Measurements from ENCODE around the gene DYNC1LI2. TPM values are rescaled to one million over a fixed set of nuclear protein-coding genes. Genes with fewer than 3 reads are reported as not detected.
"Not testable (repeated sequence)": the region's sequence is repeated elsewhere in the genome, so short reads cannot be mapped to it uniquely, and the experiment has no call there.

DYNC1LI2 gene
- polyA plus RNA-seq, 1 donor = 84.0 TPM

DNA sequence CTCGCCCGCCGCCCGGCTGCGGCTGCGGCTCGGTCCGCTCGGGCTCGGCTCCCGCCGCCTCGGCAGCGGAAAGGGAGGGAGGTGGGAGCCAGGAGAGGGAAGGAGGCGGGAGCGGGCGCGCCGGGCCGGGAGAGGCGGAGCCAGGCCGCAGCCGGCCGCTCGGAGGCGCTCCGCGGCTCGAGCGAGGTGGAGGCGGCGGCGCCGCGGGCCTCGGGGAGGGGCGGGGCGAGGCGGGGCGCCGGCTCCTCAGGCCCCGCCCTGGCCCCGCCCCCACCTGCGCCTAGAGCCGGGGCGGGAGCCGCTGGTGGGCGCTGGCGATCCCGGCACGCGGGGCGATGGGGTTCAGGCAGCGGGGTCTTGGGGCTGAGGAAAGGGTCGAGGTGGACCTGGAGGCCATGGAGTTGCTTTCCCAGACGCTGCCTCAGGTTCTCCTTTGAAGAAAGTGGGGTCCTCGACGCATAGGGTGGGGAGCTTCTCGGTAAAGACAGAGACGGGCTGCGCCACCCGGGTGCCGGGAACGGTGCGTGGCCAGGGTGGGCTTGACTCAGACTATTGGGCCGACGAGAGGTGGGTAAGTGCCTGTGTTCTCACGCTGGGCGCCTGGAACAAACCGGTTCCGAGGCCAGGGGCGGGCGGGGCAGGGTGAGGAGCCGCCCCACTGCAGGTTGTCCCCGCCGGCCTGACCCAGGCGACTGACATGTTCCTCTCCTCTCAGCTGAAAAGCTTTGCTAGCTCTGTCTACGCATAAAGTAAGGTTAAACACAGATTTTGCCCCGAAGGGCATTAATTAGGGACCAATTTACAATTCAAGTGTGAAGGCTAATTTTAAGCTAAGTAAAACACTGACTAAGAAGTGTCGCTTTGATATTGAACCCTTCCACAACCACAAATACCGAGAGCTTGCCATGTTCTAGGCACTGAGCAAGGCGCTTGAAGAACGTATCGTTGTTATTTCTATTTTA lies 54.5 kb downstream of the DYNC1LI2 start, which contains the start of gene CMTM4:
TSS of gene CMTM4 (minus strand) at position 75 of the 962 bp plus-strand sequence. CDS start 218 bp downstream, outside the sequence.
- peak; percentile 77 for DNase-seq (ENCODE audit: low read depth)

DNA sequence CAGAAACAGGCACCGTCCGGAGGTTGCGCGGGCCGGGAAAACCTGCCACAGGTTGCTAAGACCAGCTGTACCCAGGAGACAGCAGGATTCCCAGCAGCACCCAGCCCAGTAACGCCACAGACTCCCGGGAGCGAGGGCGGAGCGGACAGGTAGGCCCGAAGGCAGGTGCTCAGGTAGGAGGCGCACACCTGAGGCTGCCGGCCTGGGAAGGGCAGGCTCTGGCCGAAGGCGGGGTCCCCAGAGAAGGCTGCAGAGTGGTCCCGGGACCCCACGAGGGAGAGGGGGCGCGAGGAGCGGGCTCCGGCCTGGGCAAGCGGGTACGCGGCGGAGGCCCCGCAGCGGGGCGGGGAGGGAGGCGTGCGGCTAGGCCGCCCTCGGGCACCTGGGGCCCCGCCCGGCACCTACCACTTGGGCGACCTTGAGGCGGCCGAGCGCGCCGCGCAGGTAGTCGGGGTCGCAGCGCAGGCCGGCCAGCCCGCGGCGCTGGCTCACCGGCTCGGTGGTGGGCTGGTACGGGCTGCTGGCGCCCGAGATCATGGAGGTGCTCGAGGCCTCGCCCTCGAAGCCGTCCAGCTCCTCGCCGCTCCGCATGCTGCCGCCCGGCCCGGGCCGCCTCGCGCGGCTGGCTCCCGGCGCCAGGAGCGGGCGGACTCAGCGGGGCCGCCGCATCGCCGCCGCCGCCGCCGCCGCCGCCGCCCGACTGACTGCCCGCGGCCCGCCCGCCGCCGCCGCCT lies 55.3 kb downstream of the DYNC1LI2 start:
- no peak for DNase-seq (ENCODE audit: low read depth)

DNA sequence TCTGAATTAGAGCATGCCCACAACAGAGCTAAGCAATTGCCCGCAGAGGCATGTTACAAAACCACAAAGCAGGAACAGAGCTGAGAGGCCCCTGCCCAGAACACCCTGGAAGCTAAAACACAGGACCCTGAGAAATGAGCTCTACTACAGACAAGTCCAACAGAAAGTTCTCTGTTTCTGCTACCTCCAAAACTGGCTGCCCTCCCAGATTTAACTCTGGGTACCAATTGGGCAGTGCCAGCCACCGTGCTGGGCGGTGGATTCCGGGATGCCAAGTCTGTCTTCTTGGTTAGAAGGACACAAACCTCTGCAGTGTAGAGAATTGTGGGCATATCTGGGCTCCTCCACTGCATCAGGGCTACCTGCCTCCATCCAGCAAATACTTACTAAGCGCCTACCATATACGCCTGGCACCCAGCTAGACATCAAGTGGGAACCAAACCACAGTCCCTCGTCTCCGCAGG lies 55.9 kb downstream of the DYNC1LI2 start:
- DNase-seq (ENCODE audit: low read depth) = no peak

DNA sequence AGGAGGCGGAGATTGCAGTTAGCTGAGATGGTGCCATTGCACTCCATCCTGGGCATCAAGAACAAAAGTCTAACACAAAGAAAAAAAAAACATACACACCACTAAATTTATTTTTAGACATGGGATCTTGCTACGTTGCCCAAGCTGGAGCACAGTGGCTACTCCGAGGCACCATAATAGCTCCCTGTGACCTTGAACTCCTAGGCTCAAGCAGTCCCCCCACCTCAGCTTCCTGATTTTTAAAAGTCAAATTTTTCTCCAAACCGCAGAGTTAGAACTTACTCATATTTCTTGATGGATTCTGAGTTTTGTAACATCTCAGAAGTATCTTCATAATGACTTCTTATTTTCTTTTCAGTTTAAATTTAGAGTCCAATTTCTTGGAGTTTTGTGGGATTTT lies 58.3 kb downstream of the DYNC1LI2 start:
- DNase-seq (ENCODE audit: low read depth) = no peak

- no peak for DNase-seq (ENCODE audit: low read depth)
These were observed 59.1 kb downstream of the DYNC1LI2 start for GRCh38 chr16:66692341-66692740.

DNA sequence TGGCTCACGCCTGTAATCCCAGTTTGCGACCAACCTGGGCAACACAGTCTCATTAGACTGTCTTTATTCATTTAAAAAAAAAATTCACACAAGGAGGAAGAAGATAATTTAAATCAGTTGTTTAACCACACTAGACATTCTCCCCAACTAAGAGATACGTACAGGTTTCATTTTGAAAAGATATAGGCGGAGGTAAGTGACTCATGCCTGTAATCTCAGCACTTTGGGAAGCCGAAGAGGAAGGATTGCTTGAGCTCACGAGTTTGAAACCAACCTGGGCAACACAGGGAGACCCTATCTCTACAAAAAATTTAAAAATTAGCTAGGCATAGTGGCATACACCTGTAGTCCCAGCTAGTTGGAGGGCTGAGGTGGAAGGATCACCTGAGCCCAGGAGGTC lies 60.2 kb downstream of the DYNC1LI2 start:
- DNase-seq (ENCODE audit: low read depth) = no peak

DNA sequence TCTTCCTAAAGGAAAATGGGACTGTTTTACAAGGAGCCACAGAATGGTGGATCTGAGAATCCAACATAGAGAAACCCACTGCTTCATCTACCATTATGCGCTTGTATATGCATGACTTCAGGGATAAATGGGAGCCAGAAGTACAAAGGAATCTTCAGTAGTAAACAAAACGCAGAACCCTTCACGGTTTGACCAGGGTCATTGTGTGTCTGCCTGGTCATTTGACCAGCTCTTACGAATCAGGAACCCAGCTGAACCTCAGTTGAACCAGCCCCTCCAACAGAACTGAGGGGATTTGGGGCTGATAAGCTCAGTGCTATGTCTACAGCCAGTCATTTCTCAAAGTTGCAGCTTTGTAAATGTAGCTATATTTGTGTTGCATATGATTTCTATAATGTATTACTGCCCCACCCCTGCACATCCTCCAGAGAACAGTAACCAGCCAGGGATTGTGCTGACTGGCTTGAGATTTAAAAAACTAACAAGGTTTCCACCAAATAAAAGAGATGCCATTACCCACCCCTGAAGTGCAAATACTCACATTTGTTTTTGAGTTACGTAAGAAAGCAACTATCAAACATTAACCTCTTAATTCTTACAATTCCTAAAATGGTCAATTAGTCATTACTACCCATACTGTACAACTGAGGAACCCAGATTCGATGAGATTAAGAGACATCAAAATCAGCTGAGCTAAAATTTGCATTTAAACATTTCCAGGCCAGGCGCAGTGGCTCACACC lies 61.1 kb downstream of the DYNC1LI2 start:
- no peak for DNase-seq (ENCODE audit: low read depth)

- DNase-seq (ENCODE audit: low read depth) = no peak
These were observed 62.1 kb downstream of the DYNC1LI2 start for GRCh38 chr16:66689282-66689681.

- no peak for DNase-seq (ENCODE audit: low read depth)
These were observed 63.3 kb downstream of the DYNC1LI2 start for GRCh38 chr16:66687906-66688625.

DNA sequence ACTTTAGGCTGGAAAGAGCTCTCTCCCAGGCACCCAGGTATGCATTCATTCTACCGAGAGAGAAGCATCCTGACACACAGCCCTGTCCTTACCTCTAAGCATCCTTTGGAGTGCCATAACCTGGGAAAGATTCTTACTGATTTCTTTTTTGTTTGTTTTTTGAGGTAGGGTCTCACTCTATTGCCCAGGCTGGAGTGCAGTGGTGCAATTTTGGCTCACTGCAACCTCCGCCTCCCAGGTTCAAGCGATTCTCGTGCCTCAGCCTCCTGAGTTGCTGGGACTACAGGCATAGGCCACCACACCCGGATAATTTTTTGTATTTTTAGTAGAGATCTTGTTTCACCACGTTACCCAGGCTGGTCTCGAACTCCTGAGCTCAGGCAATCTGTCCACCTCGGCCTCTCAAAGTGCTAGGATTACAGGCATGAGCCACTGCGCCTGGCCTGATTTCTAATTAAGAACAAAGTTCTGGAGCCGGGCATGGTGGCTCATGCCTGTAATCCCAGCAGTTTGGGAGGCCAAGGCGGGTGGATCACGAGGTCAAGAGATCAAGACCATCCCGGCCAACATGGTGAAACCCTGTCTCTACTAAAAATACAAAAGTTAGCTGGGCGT lies 65.8 kb downstream of the DYNC1LI2 start:
- not testable (repeated sequence) for DNase-seq (ENCODE audit: low read depth)

- no peak for DNase-seq (ENCODE audit: low read depth)
These were observed 69.1 kb downstream of the DYNC1LI2 start for GRCh38 chr16:66682271-66682670.

DNA sequence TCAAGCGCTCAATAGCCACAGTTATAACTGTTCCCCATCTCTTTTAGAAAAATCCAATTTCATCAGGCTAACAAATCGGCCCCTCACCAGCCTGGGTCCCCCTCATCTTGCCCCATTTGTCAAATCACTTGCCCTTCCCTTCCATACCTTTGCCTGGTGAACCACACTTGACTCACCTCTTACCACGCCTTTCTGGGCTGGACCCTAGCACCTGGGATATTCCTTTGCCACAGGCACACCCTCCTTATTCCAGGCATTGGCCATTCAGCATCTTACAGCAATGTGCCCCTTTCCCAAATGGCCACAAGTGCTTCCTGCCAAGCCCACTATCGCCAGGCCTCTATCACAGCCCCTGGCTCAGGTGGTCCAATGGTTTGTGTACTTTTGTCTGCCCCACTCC lies 69.7 kb downstream of the DYNC1LI2 start:
- no peak for DNase-seq (ENCODE audit: low read depth)

DNA sequence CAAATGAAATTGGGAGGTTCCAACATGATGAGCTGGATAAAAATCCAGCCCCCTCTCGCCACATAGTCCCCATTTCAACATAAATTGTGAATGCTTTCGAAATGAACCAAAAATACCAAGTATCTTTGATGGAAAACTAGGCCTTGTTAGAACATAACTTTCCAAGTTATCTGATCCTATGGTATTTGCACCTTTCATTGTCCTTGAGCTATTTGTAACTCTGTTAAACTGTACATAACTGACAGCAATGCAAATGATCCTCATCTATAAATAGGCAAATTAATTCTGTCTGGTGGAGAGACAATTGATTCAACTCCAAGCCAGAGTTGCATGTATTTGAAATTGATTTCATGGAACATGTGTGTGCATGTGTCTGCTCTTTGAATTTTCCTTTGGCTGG lies 73.1 kb downstream of the DYNC1LI2 start:
- DNase-seq (ENCODE audit: low read depth) = no peak

DNA sequence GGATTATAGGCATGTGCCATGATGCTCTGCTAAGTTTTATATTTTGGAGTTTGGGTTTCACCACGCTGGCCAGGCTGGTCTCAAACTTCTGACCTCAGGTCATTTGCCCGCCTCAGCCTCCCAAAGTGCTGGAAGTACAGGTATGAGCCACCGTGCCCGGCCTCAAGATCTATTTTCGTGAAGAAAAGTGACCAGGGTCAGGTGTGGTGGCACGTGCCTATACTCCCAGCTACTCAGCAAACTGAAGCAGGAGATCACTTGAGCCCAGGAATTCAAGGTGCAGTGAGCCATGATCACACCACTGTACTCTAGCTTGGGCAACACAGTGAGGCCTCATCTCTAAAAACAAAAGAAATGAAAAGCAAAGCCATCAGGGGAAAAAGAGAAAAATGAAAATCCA lies 73.6 kb downstream of the DYNC1LI2 start:
- DNase-seq (ENCODE audit: low read depth) = no peak

GRCh38 chr16:66677179-66677578 lies 74.2 kb downstream of the DYNC1LI2 start:
- no peak for DNase-seq (ENCODE audit: low read depth)

GRCh38 chr16:66676599-66676998 lies 74.8 kb downstream of the DYNC1LI2 start:
- DNase-seq (ENCODE audit: low read depth) = no peak

DNA sequence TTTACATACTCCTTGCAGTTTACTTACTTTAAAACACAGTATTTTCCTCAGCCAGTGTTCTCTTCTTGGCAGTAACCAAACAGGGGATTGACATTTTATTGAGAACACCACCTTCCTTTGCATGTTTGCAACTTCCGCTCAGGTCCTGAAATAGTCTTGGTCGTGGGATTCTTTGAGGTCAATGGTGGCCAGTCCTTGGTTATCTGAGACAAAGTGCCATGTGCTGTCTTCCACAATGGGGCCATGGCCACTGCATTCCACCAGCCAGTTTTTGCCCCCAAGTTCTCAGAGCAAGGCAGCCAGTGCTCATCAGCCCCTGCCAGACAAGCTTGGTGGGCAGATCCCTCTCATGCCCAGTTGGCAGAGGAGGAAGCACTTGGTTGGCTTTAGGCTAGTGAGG lies 77.7 kb downstream of the DYNC1LI2 start:
- DNase-seq (ENCODE audit: low read depth) = no peak
